Mammary epithelial cell (primary cell): ENCODE results near the gene FLOT1.

Experiments used
- EZH2 ChIP-seq: IDR thresholded peaks from 2 replicates; pipeline ENCODE4 v1.6.1; 2012; ENCODE audit warnings: low read length, inconsistent platforms, borderline replicate concordance
- TF ChIP-seq, protein P1 (sequence below), 2 donors: IDR thresholded peaks in 1 of 2; conservative IDR thresholded peaks in 1 of 2; 2 replicates each; pipeline ENCODE4 v1.5.1; 2011 to 2012; ENCODE audit warnings: inconsistent platforms in 2 of 2, low read length in 2 of 2, mild to moderate bottlenecking in 2 of 2, control low read depth in 1 of 2, low read depth in 1 of 2; ENCODE audit not compliant: insufficient read depth in 1 of 2; ENCODE audit errors: extremely low read depth in 1 of 2

DNA sequence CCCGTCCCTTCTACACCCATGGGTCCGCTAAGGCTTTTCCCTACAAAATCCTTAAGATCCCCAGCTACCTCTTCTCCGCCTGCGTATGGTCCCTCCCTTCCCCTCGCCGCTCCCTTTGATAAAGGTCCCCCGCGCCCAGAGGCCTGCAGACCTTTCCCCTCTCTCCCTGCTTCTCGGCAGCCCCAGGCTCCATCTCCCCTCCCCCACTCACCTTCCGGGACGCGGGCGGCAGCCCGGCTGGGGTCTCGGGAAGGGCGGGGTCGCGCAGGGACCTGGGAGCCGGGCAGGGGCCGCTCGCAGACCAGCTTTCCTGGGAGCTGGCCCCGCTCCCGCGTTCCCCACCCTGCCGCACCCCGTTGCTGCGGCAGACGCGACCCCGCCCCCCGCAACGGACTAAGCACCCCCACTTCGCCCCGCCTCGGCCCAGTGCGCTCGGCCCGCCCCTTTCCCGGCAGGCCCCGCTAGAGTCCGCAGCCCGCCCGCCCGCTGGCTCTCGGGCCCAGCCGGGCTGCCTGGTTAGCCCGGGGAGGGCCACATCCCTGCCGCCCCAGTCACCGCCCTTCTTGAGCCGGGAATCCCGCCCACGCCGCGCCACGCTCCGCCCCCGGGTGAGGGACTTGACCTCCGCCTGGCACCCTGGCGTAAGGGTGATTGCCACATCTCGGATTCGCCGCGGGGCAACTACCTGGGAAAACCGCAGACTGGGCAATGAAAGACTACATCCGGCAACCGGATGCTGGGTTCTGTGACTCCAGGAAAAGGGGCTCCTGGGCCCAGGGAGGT lies at the start of gene FLOT1:
- TF ChIP-seq, protein P1, sequence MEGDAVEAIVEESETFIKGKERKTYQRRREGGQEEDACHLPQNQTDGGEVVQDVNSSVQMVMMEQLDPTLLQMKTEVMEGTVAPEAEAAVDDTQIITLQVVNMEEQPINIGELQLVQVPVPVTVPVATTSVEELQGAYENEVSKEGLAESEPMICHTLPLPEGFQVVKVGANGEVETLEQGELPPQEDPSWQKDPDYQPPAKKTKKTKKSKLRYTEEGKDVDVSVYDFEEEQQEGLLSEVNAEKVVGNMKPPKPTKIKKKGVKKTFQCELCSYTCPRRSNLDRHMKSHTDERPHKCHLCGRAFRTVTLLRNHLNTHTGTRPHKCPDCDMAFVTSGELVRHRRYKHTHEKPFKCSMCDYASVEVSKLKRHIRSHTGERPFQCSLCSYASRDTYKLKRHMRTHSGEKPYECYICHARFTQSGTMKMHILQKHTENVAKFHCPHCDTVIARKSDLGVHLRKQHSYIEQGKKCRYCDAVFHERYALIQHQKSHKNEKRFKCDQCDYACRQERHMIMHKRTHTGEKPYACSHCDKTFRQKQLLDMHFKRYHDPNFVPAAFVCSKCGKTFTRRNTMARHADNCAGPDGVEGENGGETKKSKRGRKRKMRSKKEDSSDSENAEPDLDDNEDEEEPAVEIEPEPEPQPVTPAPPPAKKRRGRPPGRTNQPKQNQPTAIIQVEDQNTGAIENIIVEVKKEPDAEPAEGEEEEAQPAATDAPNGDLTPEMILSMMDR (conservative IDR thresholded peaks at IDR 0.05 in 1 of 2, IDR thresholded peaks at IDR 0.05 in 1 of 2; ENCODE audit: extremely low read depth in 1 of 2, insufficient read depth in 1 of 2, low read depth in 1 of 2, low read length in 2 of 2) = no peak
- no peak for TF ChIP-seq EZH2
